Thymus (tissue), 11 donors: ENCODE results near the gene MYMX. TPM values are rescaled to one million over a fixed set of nuclear protein-coding genes. Genes with fewer than 3 reads are reported as not detected.

Source experiments
- DNase-seq, 9 donors: peaks; one replicate each; pipeline ENCODE4 v3.0.0-alpha.2; 2013; ENCODE audit warnings: low spot score in 9 of 9, low read depth in 6 of 9, missing footprints in 1 of 9
- H3K27ac ChIP-seq, 2 donors: one replicate each; pipeline ENCODE4 v1.5.1; 2013; ENCODE audit warnings: control low read depth in 1 of 2, low read depth in 1 of 2, low read length in 1 of 2, mild to moderate bottlenecking in 1 of 2, moderate library complexity in 1 of 2
- H3K27me3 ChIP-seq, 2 donors: one replicate each; pipeline ENCODE4 v1.5.1; 2013; ENCODE audit warnings: low read length in 1 of 2; ENCODE audit not compliant: control insufficient read depth in 2 of 2, insufficient read depth in 1 of 2
- H3K36me3 ChIP-seq, 2 donors: one replicate each; pipeline ENCODE4 v1.5.1; 2013; ENCODE audit warnings: low read length in 1 of 2, mild to moderate bottlenecking in 1 of 2, moderate library complexity in 1 of 2; ENCODE audit not compliant: control insufficient read depth in 2 of 2, insufficient read depth in 2 of 2
- H3K4me1 ChIP-seq, 2 donors: one replicate each; pipeline ENCODE4 v1.5.1; 2013; ENCODE audit warnings: low read length in 2 of 2; ENCODE audit not compliant: control insufficient read depth in 2 of 2, insufficient read depth in 2 of 2
- H3K4me3 ChIP-seq, 2 donors: one replicate each; pipeline ENCODE4 v1.5.1; 2013; ENCODE audit warnings: low read length in 2 of 2, control low read depth in 1 of 2, mild to moderate bottlenecking in 1 of 2
- H3K9me3 ChIP-seq, 2 donors: one replicate each; pipeline ENCODE4 v1.5.1; 2013; ENCODE audit warnings: low read length in 1 of 2, mild to moderate bottlenecking in 1 of 2; ENCODE audit not compliant: control insufficient read depth in 2 of 2, insufficient read depth in 1 of 2
- WGBS: extraction: QIAGEN DNeasy Blood & Tissue Kit; methylation state at CpG from one replicate; pipeline ENCODE4 v1.1.7; 2013; 5-methylcytosine and 5-hydroxymethylcytosine counted together
- polyA plus RNA-seq: library from polyadenylated mRNA; stranded (reverse); fragments of 200-250 nt; gene quantifications from one replicate; pipeline ENCODE4 v1.2.3, GENCODE V29; 2013
- total RNA-seq: library from RNA; stranded (reverse); fragments of 120-200 nt; gene quantifications from one replicate; pipeline ENCODE4 v1.2.4, GENCODE V29; 2013
- donor health status: healthy.

The MYMX gene
- total and polyA plus RNA-seq, 2 donors: 0.80 to 1.7 TPM

GRCh38 chr6:44221961-44222335, 5.2 kb downstream of the MYMX start:
- DNase-seq: no peak
- H3K4me3 ChIP-seq: no peak overlapping the region
- 72% methylated on average over 2 of the region's 2 CpGs for WGBS

GRCh38 chr6:44222486-44223318, 6.0 kb downstream of the MYMX start:
- peak in 1 of 9 donors; percentile 47 for DNase-seq
- Histone ChIP-seq H3K36me3 (peaks cover 0 to 15% of the 10 kb centered on the region in 2 donors), H3K27ac (peak overlapping the region in 1 of 2 donors; percentile 76), H3K9me3 (no peaks in the 10 kb centered on the region), H3K27me3 (no peaks in the 10 kb centered on the region), H3K4me3 (peak overlapping the region; percentile 56 to 74), H3K4me1 (peaks cover 59 to 92% of the 10 kb centered on the region in 2 donors)
- WGBS: 29% methylated on average over 26 of the region's 26 CpGs

More at GRCh38 chr6:44221961-44222335, 5.2 kb downstream of the MYMX start:
- H3K27ac ChIP-seq: peak overlapping the region in 1 of 2 donors; percentile 91
- H3K36me3 ChIP-seq: peaks cover 0 to 8% of the 10 kb centered on the region in 2 donors
- no peaks in the 10 kb centered on the region for H3K27me3 ChIP-seq
- H3K9me3 ChIP-seq: no peaks in the 10 kb centered on the region
- peaks cover 57 to 92% of the 10 kb centered on the region in 2 donors for H3K4me1 ChIP-seq

- Histone ChIP-seq H3K27ac (peak within 1 kb of the TSS; percentile 22 to 95), H3K4me1 (peaks cover 55 to 92% of the 10 kb centered on the region in 2 donors), H3K9me3 (no peaks in the 10 kb centered on the region), H3K27me3 (no peaks in the 10 kb centered on the region), H3K4me3 (peak within 1 kb of the TSS; percentile 74 to 82), H3K36me3 (peaks cover 5 to 23% of the 10 kb centered on the region in 2 donors)
- peak in 7 of 9 donors; percentile 74 to 92 (median 84) for DNase-seq
- 1% methylated on average over 73 of the region's 73 CpGs for WGBS
Measured at GRCh38 chr6:44223319-44224028, 6.7 kb downstream of the MYMX start, which contains the start of gene SLC29A1. SLC29A1 (plus strand) TSS chr6:44223595; CDS start chr6:44227314, 3,719 bp downstream.

GRCh38 chr6:44224029-44224964, 7.6 kb downstream of the MYMX start:
- WGBS: 10% methylated on average over 18 of the region's 18 CpGs
- peak in 1 of 9 donors; percentile 57 for DNase-seq
- H3K27ac ChIP-seq: peak overlapping the region; percentile 22 to 95

GRCh38 chr6:44224965-44225305, 8.2 kb downstream of the MYMX start:
- DNase-seq: peak in 1 of 9 donors; percentile 62

More at GRCh38 chr6:44224029-44224964, 7.6 kb downstream of the MYMX start:
- Histone ChIP-seq H3K27me3 (no peaks in the 10 kb centered on the region), H3K4me3 (peak overlapping the region; percentile 74 to 82), H3K4me1 (peaks cover 47 to 86% of the 10 kb centered on the region in 2 donors), H3K36me3 (peaks cover 13 to 31% of the 10 kb centered on the region in 2 donors), H3K9me3 (no peaks in the 10 kb centered on the region)

GRCh38 chr6:44225579-44226325, 9.0 kb downstream of the MYMX start:
- H3K36me3 ChIP-seq: peaks cover 26 to 46% of the 10 kb centered on the region in 2 donors
- H3K27me3 ChIP-seq: no peaks in the 10 kb centered on the region
- H3K4me1 ChIP-seq: peaks cover 37 to 77% of the 10 kb centered on the region in 2 donors
- peak in 4 of 9 donors; percentile 70 to 89 (median 73) for DNase-seq
- no peaks in the 10 kb centered on the region for H3K9me3 ChIP-seq
- peak overlapping the region; percentile 59 to 95 for H3K27ac ChIP-seq
- peak overlapping the region; percentile 38 to 82 for H3K4me3 ChIP-seq
- 34% methylated on average over 8 of the region's 8 CpGs for WGBS

More at GRCh38 chr6:44224965-44225305, 8.2 kb downstream of the MYMX start:
- H3K27ac ChIP-seq: peak overlapping the region in 1 of 2 donors; percentile 95
- H3K4me3 ChIP-seq: peak overlapping the region; percentile 74 to 82
- peaks cover 42 to 82% of the 10 kb centered on the region in 2 donors for H3K4me1 ChIP-seq
- 53% methylated on average over 4 of the region's 4 CpGs for WGBS
- H3K27me3 ChIP-seq: no peaks in the 10 kb centered on the region
- peaks cover 19 to 38% of the 10 kb centered on the region in 2 donors for H3K36me3 ChIP-seq
- no peaks in the 10 kb centered on the region for H3K9me3 ChIP-seq

GRCh38 chr6:44226368-44227147, 9.8 kb downstream of the MYMX start:
- 80% methylated on average over 15 of the region's 15 CpGs for WGBS
- H3K4me3 ChIP-seq: peak overlapping the region; percentile 38 to 82
- H3K27ac ChIP-seq: peak overlapping the region; percentile 59 to 95

More at GRCh38 chr6:44226368-44227147, 9.8 kb downstream of the MYMX start:
- no peak for DNase-seq
- H3K36me3 ChIP-seq: peaks cover 34 to 54% of the 10 kb centered on the region in 2 donors
- no peaks in the 10 kb centered on the region for H3K9me3 ChIP-seq
- H3K4me1 ChIP-seq: peaks cover 31 to 69% of the 10 kb centered on the region in 2 donors
- H3K27me3 ChIP-seq: no peaks in the 10 kb centered on the region
